GM12878 (cell line): ENCODE results near the gene CASS4. TPM values are rescaled to one million over a fixed set of nuclear protein-coding genes. Genes with fewer than 3 reads are reported as not detected.

ENCODE experiments used
- BCL11A ChIP-seq: IDR thresholded peaks from 2 replicates; pipeline ENCODE4 v1.6.1; 2011; ENCODE audit warnings: low read depth, low read length
- CREM ChIP-seq: IDR thresholded peaks from 2 replicates; pipeline ENCODE4 v1.6.1; 2014; ENCODE audit warnings: antibody characterized with exemption, low read depth
- FOXM1 ChIP-seq: IDR thresholded peaks from 2 replicates; pipeline ENCODE4 v1.6.1; 2012; ENCODE audit warnings: low read depth, mild to moderate bottlenecking, inconsistent platforms, low read length, moderate library complexity
- GABPA ChIP-seq: IDR thresholded peaks from 2 replicates; pipeline ENCODE4 v1.6.1; 2014; ENCODE audit warnings: antibody characterized with exemption, low read depth, mild to moderate bottlenecking, inconsistent platforms
- IKZF1 ChIP-seq: fragments of 450-650 bp; conservative IDR thresholded peaks from 2 replicates; pipeline ENCODE4 v1.6.1; 2017; ENCODE audit warnings: antibody characterized with exemption, mild to moderate bottlenecking
- MXI1 ChIP-seq: fragments of 150-350 bp; IDR thresholded peaks from 2 replicates; pipeline ENCODE4 v1.6.1; 2011; ENCODE audit warnings: low read depth, mild to moderate bottlenecking, inconsistent platforms, low read length, improper control_type of control experiment
- MYB ChIP-seq: fragments of 150-350 bp; IDR thresholded peaks from 2 replicates; pipeline ENCODE4 v1.6.1; 2014; ENCODE audit warnings: mild to moderate bottlenecking, low read depth, low read length, borderline replicate concordance
- MYC ChIP-seq: IDR thresholded peaks from 2 replicates; pipeline ENCODE4 v1.6.1; 2011; ENCODE audit warnings: mild to moderate bottlenecking, low read length, moderate library complexity, inconsistent platforms; ENCODE audit not compliant: insufficient read depth, insufficient replicate concordance, insufficient read length, severe bottlenecking
- PAX8 ChIP-seq: fragments of 450-650 bp; IDR thresholded peaks from 2 replicates; pipeline ENCODE4 v1.6.1; 2017; ENCODE audit warnings: mild to moderate bottlenecking, moderate library complexity
- RBBP5 ChIP-seq: fragments of 200-600 bp; sonication (generic); conservative IDR thresholded peaks from 2 replicates; pipeline ENCODE4 v1.6.1; 2016
- polyA plus RNA-seq, 11 experiments: library from polyadenylated mRNA; depleted of rRNA in 4 of 11; unstranded in 6 of 11; stranded (reverse) in 5 of 11; fragments of >200 nt; fragmentation: Nextera tagmentation in 4 of 11; fragmentation: Illumina TruSeq in 1 of 11; extraction: Ambion mirVana in 4 of 11; extraction: Trizol in 1 of 11; gene quantifications; 1 replicate in 1 of 11; 2 replicates in 10 of 11; pipeline versions ENCODE4 v1.2.1 to v1.2.3, GENCODE V29; 2011 to 2016; ENCODE audit warnings: inconsistent platforms in 2 of 11, missing spikeins in 2 of 11, low read depth in 1 of 11
- total RNA-seq, 4 experiments: library from RNA; depleted of rRNA in 3 of 4; stranded (reverse); fragments of >200 nt in 3 of 4; fragmentation: Illumina TruSeq in 1 of 4; extraction: Trizol in 1 of 4; gene quantifications; 2 replicates each; pipeline versions ENCODE4 v1.2.1 to v1.2.3, GENCODE V29; 2013 to 2021
- TF ChIP-seq, protein P1 (sequence below): IDR thresholded peaks from 2 replicates; pipeline ENCODE4 v1.6.1; 2011; ENCODE audit warnings: low read depth, low read length, improper control_type of control experiment, borderline replicate concordance
- TF ChIP-seq, protein P2 (sequence below): fragments of 150-350 bp; IDR thresholded peaks from 2 replicates; pipeline ENCODE4 v1.6.1; 2014; ENCODE audit warnings: mild to moderate bottlenecking, low read depth, low read length
- TF ChIP-seq, protein P3 (sequence below): fragments of 450-650 bp; IDR thresholded peaks from 2 replicates; pipeline ENCODE4 v1.6.1; 2017; ENCODE audit warnings: low read depth, mild to moderate bottlenecking, moderate library complexity
- TF ChIP-seq, protein P4 (sequence below): fragments of 450-650 bp; IDR thresholded peaks from 2 replicates; pipeline ENCODE4 v1.6.1; 2017; ENCODE audit warnings: mild to moderate bottlenecking, moderate library complexity
- TF ChIP-seq, protein P5 (sequence below): IDR thresholded peaks from 2 replicates; pipeline ENCODE4 v1.6.1; 2012; ENCODE audit warnings: low read depth, low read length, improper control_type of control experiment

The CASS4 gene
- total and polyA plus RNA-seq, 10 of the 15 experiments (the other 5 are each of a cell fraction or from before 2014, with no cell fraction given), result 0.04 to 0.24 (median 0.11) TPM; not detected in 1

DNA sequence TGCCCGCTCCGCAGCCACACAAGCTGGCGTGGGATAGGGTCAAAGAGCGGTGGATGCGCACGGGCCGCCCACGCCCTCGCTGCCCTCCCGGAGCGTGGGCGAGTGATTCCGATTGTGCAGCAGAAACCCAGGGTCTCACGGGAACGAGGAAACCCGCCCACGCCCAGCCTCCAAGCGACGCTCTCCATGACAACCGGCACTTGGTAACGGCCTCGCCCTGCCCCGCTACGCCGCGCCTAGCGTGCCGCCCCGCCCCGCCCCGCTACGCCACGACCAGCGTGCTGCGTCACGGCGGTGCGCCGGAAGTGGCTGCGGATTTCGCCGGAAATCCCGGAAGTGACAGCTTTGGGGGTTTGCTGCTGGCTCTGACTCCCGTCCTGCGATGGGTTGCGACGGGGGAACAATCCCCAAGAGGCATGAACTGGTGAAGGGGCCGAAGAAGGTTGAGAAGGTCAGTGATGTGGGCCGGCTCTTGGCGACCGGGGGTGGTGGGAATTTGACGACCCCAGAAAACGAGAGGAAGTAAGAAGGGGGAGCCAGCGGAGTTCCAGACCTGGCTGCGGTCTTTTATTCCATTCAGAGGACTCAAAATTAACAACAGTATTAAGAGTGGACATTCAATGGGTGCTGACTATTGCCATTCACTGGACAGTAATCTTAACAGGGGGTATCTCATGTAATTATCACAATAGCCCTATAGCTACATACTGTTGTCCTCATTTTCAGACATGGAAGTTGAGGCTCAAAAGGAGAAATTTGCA is 56.4 kb downstream of the CASS4 start, which contains the start of gene RTF2 (continued):
- TF ChIP-seq, protein P1, sequence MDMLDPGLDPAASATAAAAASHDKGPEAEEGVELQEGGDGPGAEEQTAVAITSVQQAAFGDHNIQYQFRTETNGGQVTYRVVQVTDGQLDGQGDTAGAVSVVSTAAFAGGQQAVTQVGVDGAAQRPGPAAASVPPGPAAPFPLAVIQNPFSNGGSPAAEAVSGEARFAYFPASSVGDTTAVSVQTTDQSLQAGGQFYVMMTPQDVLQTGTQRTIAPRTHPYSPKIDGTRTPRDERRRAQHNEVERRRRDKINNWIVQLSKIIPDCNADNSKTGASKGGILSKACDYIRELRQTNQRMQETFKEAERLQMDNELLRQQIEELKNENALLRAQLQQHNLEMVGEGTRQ, result no peak
- TF ChIP-seq, protein P2, sequence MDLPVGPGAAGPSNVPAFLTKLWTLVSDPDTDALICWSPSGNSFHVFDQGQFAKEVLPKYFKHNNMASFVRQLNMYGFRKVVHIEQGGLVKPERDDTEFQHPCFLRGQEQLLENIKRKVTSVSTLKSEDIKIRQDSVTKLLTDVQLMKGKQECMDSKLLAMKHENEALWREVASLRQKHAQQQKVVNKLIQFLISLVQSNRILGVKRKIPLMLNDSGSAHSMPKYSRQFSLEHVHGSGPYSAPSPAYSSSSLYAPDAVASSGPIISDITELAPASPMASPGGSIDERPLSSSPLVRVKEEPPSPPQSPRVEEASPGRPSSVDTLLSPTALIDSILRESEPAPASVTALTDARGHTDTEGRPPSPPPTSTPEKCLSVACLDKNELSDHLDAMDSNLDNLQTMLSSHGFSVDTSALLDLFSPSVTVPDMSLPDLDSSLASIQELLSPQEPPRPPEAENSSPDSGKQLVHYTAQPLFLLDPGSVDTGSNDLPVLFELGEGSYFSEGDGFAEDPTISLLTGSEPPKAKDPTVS, result no peak
- TF ChIP-seq IKZF1 (peak; percentile 95), FOXM1 (no peak), PAX8 (no peak), CREM (peak; percentile 99), BCL11A (peak; percentile 39; the same call in 1 of the 2 replicates), RBBP5 (no peak), GABPA (peak; percentile 96), MXI1 (peak; percentile 99), MYB (no peak), MYC (peak; percentile 41)
- TF ChIP-seq, protein P3, sequence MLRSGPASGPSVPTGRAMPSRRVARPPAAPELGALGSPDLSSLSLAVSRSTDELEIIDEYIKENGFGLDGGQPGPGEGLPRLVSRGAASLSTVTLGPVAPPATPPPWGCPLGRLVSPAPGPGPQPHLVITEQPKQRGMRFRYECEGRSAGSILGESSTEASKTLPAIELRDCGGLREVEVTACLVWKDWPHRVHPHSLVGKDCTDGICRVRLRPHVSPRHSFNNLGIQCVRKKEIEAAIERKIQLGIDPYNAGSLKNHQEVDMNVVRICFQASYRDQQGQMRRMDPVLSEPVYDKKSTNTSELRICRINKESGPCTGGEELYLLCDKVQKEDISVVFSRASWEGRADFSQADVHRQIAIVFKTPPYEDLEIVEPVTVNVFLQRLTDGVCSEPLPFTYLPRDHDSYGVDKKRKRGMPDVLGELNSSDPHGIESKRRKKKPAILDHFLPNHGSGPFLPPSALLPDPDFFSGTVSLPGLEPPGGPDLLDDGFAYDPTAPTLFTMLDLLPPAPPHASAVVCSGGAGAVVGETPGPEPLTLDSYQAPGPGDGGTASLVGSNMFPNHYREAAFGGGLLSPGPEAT, result peak; percentile 91
- TF ChIP-seq, protein P4, sequence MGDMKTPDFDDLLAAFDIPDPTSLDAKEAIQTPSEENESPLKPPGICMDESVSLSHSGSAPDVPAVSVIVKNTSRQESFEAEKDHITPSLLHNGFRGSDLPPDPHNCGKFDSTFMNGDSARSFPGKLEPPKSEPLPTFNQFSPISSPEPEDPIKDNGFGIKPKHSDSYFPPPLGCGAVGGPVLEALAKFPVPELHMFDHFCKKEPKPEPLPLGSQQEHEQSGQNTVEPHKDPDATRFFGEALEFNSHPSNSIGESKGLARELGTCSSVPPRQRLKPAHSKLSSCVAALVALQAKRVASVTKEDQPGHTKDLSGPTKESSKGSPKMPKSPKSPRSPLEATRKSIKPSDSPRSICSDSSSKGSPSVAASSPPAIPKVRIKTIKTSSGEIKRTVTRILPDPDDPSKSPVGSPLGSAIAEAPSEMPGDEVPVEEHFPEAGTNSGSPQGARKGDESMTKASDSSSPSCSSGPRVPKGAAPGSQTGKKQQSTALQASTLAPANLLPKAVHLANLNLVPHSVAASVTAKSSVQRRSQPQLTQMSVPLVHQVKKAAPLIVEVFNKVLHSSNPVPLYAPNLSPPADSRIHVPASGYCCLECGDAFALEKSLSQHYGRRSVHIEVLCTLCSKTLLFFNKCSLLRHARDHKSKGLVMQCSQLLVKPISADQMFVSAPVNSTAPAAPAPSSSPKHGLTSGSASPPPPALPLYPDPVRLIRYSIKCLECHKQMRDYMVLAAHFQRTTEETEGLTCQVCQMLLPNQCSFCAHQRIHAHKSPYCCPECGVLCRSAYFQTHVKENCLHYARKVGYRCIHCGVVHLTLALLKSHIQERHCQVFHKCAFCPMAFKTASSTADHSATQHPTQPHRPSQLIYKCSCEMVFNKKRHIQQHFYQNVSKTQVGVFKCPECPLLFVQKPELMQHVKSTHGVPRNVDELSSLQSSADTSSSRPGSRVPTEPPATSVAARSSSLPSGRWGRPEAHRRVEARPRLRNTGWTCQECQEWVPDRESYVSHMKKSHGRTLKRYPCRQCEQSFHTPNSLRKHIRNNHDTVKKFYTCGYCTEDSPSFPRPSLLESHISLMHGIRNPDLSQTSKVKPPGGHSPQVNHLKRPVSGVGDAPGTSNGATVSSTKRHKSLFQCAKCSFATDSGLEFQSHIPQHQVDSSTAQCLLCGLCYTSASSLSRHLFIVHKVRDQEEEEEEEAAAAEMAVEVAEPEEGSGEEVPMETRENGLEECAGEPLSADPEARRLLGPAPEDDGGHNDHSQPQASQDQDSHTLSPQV, result no peak
- TF ChIP-seq, protein P5, sequence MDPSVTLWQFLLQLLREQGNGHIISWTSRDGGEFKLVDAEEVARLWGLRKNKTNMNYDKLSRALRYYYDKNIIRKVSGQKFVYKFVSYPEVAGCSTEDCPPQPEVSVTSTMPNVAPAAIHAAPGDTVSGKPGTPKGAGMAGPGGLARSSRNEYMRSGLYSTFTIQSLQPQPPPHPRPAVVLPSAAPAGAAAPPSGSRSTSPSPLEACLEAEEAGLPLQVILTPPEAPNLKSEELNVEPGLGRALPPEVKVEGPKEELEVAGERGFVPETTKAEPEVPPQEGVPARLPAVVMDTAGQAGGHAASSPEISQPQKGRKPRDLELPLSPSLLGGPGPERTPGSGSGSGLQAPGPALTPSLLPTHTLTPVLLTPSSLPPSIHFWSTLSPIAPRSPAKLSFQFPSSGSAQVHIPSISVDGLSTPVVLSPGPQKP, result peak; percentile 92
